ENCODE results near the gene PLCD3.

- no peak for TF ChIP-seq EZH2 (optimal IDR thresholded peaks at IDR 0.05; ENCODE audit: low read depth, low read length)
- TF ChIP-seq CTCF (IDR thresholded peaks at IDR 0.05; ENCODE audit: low read length), result no peak
- TF ChIP-seq EZH2phosphoT487 (IDR thresholded peaks at IDR 0.05; ENCODE audit: low read length), result no peak
Observed at GRCh38 chr17:45092911-45093430, 39.3 kb downstream of the PLCD3 start.
